ENCODE data around the gene CD99L2.

The CD99L2 gene

GRCh38 chrX:150898343-150899190 lies at the start of gene CD99L2:
Gene CD99L2, minus strand, starts transcription at chrX:150898668. Its CDS starts 80 bp downstream, at chrX:150898588.
- DNase-seq: peak; percentile 75

- DNase-seq: no peak
These were observed 45.8 kb upstream of the CD99L2 start for GRCh38 chrX:150944233-150944632.

- DNase-seq: peak; percentile 76
These were observed 44.6 kb upstream of the CD99L2 start for GRCh38 chrX:150942942-150943594.

- peak; percentile 24 for DNase-seq
These were observed 43.1 kb upstream of the CD99L2 start for GRCh38 chrX:150941580-150941979.

- DNase-seq: peak; percentile 23
These were observed 42.5 kb upstream of the CD99L2 start for GRCh38 chrX:150940844-150941495.

GRCh38 chrX:150936556-150936955 lies 38.1 kb upstream of the CD99L2 start:
- DNase-seq: no peak

- no peak for DNase-seq
These were observed 37.0 kb upstream of the CD99L2 start for GRCh38 chrX:150935467-150935866.

GRCh38 chrX:150934453-150934852 lies 36.0 kb upstream of the CD99L2 start:
- peak; percentile 45 for DNase-seq

- no peak for DNase-seq
These were observed 35.5 kb upstream of the CD99L2 start for GRCh38 chrX:150933945-150934350.

- DNase-seq: no peak
These were observed 30.6 kb upstream of the CD99L2 start for GRCh38 chrX:150929058-150929457.

GRCh38 chrX:150926791-150927190 lies 28.3 kb upstream of the CD99L2 start:
- no peak for DNase-seq

- DNase-seq: no peak
These were observed 27.8 kb upstream of the CD99L2 start for GRCh38 chrX:150926304-150926703.

- DNase-seq: no peak
These were observed 20.9 kb upstream of the CD99L2 start for GRCh38 chrX:150919401-150919800.

- DNase-seq: no peak
These were observed 15.0 kb upstream of the CD99L2 start for GRCh38 chrX:150913511-150913910.

- DNase-seq: peak; percentile 63
These were observed 9.0 kb upstream of the CD99L2 start for GRCh38 chrX:150907474-150907873.

- no peak for DNase-seq
These were observed 8.2 kb upstream of the CD99L2 start for GRCh38 chrX:150906694-150907093.

GRCh38 chrX:150905293-150905692 lies 6.8 kb upstream of the CD99L2 start:
- DNase-seq: no peak

- DNase-seq: peak; percentile 46
These were observed 4.6 kb upstream of the CD99L2 start for GRCh38 chrX:150903110-150903508.

GRCh38 chrX:150902434-150903109 lies 4.1 kb upstream of the CD99L2 start:
- DNase-seq: peak; percentile 49

- DNase-seq: peak; percentile 66
These were observed 806 bp upstream of the CD99L2 start for GRCh38 chrX:150899191-150899757.

GRCh38 chrX:150897421-150898320 lies 797 bp downstream of the CD99L2 start:
- DNase-seq: peak; percentile 42

GRCh38 chrX:150896632-150897031 lies 1.8 kb downstream of the CD99L2 start:
- no peak for DNase-seq
